ENCODE measurements around the gene MYCBP2. TPM values are rescaled to one million over a fixed set of nuclear protein-coding genes. Genes with fewer than 3 reads are reported as not detected.
"Not testable (repeated sequence)": the region's sequence is repeated elsewhere in the genome, so short reads cannot be mapped to it uniquely, and the experiment has no call there.

The MYCBP2 gene
- total RNA-seq, 1 experiment from 2014 or later = 55.6 TPM

- H4K20me1 ChIP-seq (ENCODE audit: insufficient read depth) = no peaks in the 10 kb centered on the region; the same call in 1 of the 2 replicates
- intact Hi-C loops (cut with micrococcal nuclease; ENCODE audit: unreplicated experiment) = no loop called here
- no peak for DNase-seq
- H3K36me3 ChIP-seq (ENCODE audit: low read depth) = 0 out of 2 replicates have a peak, but pooled peaks cover 5% of the 10 kb centered on the region
- no peaks in the 10 kb centered on the region for H3K27me3 ChIP-seq (ENCODE audit: insufficient read depth, low read depth)
- TF ChIP-seq, protein P1, sequence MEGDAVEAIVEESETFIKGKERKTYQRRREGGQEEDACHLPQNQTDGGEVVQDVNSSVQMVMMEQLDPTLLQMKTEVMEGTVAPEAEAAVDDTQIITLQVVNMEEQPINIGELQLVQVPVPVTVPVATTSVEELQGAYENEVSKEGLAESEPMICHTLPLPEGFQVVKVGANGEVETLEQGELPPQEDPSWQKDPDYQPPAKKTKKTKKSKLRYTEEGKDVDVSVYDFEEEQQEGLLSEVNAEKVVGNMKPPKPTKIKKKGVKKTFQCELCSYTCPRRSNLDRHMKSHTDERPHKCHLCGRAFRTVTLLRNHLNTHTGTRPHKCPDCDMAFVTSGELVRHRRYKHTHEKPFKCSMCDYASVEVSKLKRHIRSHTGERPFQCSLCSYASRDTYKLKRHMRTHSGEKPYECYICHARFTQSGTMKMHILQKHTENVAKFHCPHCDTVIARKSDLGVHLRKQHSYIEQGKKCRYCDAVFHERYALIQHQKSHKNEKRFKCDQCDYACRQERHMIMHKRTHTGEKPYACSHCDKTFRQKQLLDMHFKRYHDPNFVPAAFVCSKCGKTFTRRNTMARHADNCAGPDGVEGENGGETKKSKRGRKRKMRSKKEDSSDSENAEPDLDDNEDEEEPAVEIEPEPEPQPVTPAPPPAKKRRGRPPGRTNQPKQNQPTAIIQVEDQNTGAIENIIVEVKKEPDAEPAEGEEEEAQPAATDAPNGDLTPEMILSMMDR (conservative IDR thresholded peaks at IDR 0.05) = no peak
- no peak for TF ChIP-seq EZH2 (IDR thresholded peaks at IDR 0.05; ENCODE audit: low read depth)
- H3K4me2 ChIP-seq = no peak overlapping the region
- ChIA-PET POLR2A (ENCODE audit: unreplicated experiment) (no interaction called here), CTCF (no interaction called here)
- no peaks in the 10 kb centered on the region for H3K4me1 ChIP-seq (replicated peaks; ENCODE audit: insufficient read depth)
- H3K9me2 ChIP-seq (ENCODE audit: insufficient read depth) = no peaks in the 10 kb centered on the region
- no peak overlapping the region for H3K4me3 ChIP-seq
- H3K9me3 ChIP-seq (ENCODE audit: insufficient read depth, low read depth) = no peaks in the 10 kb centered on the region
- H3K27ac ChIP-seq = no peak overlapping the region
- H3K79me2 ChIP-seq (ENCODE audit: low read depth) = no peaks in the 10 kb centered on the region
- H3F3A ChIP-seq (ENCODE audit: insufficient read depth, low read depth) = no peaks in the 10 kb centered on the region; the same call in 1 of the 2 replicates
- no peak overlapping the region for H2AFZ ChIP-seq
- BruUV-seq (replicated peaks) = no TSS peak
Observed at GRCh38 chr13:77250975-77251374, 75.9 kb downstream of the MYCBP2 start.

DNA sequence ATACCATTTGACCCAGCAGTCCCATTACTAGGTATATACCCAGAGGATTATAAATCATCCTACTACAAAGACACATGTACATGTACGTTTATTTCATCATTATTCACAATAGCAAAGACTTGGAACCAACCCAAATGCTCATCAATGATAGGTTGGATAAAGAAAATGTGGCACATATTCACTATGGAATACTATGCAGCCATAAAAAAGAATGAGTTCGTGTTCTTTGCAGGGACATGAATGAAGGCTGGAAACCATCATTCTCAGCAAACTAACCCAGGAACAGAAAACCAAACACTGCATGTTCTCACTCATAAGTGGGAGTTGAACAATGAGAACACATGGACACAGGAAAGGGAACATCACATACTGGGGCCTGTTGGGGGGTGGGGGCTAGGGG is 81.7 kb downstream of the MYCBP2 start:
- H2AFZ ChIP-seq; DNase-seq; POLR2A ChIA-PET (ENCODE audit: unreplicated experiment); H3K4me2 ChIP-seq; BruUV-seq (replicated peaks); H3K4me1 ChIP-seq (replicated peaks; ENCODE audit: insufficient read depth); H3K27me3 ChIP-seq (ENCODE audit: insufficient read depth, low read depth); CTCF ChIA-PET; H3K27ac ChIP-seq; H3K79me2 ChIP-seq (ENCODE audit: low read depth); H3K4me3 ChIP-seq; H3K36me3 ChIP-seq (ENCODE audit: low read depth); H3K9me3 ChIP-seq (ENCODE audit: insufficient read depth, low read depth); H3F3A ChIP-seq (ENCODE audit: insufficient read depth, low read depth); H3K9me2 ChIP-seq (ENCODE audit: insufficient read depth); H4K20me1 ChIP-seq (ENCODE audit: insufficient read depth): not testable (repeated sequence)
- intact Hi-C loops (cut with micrococcal nuclease; ENCODE audit: unreplicated experiment) = loop anchor here (10.0 kb wide), 1 partner anchor 230 kb away; no protein-coding TSS in a partner anchor

- peaks cover 2% of the 10 kb centered on the region; the same call in 1 of the 2 replicates for H4K20me1 ChIP-seq (ENCODE audit: insufficient read depth)
- no peaks in the 10 kb centered on the region for H3K4me1 ChIP-seq (replicated peaks; ENCODE audit: insufficient read depth)
- 0 out of 2 replicates have a peak, but pooled peaks cover 6% of the 10 kb centered on the region for H3K36me3 ChIP-seq (ENCODE audit: low read depth)
- DNase-seq = no peak
- intact Hi-C loops (cut with micrococcal nuclease; ENCODE audit: unreplicated experiment) = no loop called here
- no peaks in the 10 kb centered on the region for H3K9me2 ChIP-seq (ENCODE audit: insufficient read depth)
- no peak overlapping the region for H3K27ac ChIP-seq
- 0 out of 2 replicates have a peak, but pooled peaks cover 7% of the 10 kb centered on the region for H3F3A ChIP-seq (ENCODE audit: insufficient read depth, low read depth)
- no peaks in the 10 kb centered on the region for H3K9me3 ChIP-seq (ENCODE audit: insufficient read depth, low read depth)
- TF ChIP-seq, protein P1 (conservative IDR thresholded peaks at IDR 0.05) = no peak
- TF ChIP-seq EZH2 (IDR thresholded peaks at IDR 0.05; ENCODE audit: low read depth) = no peak
- H3K4me2 ChIP-seq = no peak overlapping the region
- no peak overlapping the region for H2AFZ ChIP-seq
- no peaks in the 10 kb centered on the region for H3K27me3 ChIP-seq (ENCODE audit: insufficient read depth, low read depth)
- CTCF ChIA-PET = no interaction called here
- no peak overlapping the region for H3K4me3 ChIP-seq
- no peaks in the 10 kb centered on the region for H3K79me2 ChIP-seq (ENCODE audit: low read depth)
- POLR2A ChIA-PET (ENCODE audit: unreplicated experiment) = no interaction called here
- no TSS peak for BruUV-seq (replicated peaks)
Observed at GRCh38 chr13:77239312-77239711, 87.6 kb downstream of the MYCBP2 start.

GRCh38 chr13:77235456-77236022 is 91.4 kb downstream of the MYCBP2 start:
- no peak overlapping the region for H3K4me2 ChIP-seq
- H3K79me2 ChIP-seq (ENCODE audit: low read depth) = no peaks in the 10 kb centered on the region
- no peak overlapping the region for H3K27ac ChIP-seq
- ChIA-PET POLR2A (ENCODE audit: unreplicated experiment) (no interaction called here), CTCF (no interaction called here)
- BruUV-seq (replicated peaks) = no TSS peak
- TF ChIP-seq EZH2 (IDR thresholded peaks at IDR 0.05; ENCODE audit: low read depth) = no peak
- TF ChIP-seq, protein P1 (conservative IDR thresholded peaks at IDR 0.05) = no peak
- H3K4me3 ChIP-seq = no peak overlapping the region
- intact Hi-C loops (cut with micrococcal nuclease; ENCODE audit: unreplicated experiment) = no loop called here
- no peaks in the 10 kb centered on the region for H3K27me3 ChIP-seq (ENCODE audit: insufficient read depth, low read depth)
- H3F3A ChIP-seq (ENCODE audit: insufficient read depth, low read depth) = no peaks in the 10 kb centered on the region
- no peak overlapping the region for H2AFZ ChIP-seq
- no peaks in the 10 kb centered on the region for H3K9me2 ChIP-seq (ENCODE audit: insufficient read depth)
- H4K20me1 ChIP-seq (ENCODE audit: insufficient read depth) = peaks cover 2% of the 10 kb centered on the region; the same call in 1 of the 2 replicates
- no peaks in the 10 kb centered on the region for H3K4me1 ChIP-seq (replicated peaks; ENCODE audit: insufficient read depth)
- H3K36me3 ChIP-seq (ENCODE audit: low read depth) = 0 out of 2 replicates have a peak, but pooled peaks cover under 1% of the 10 kb centered on the region
- H3K9me3 ChIP-seq (ENCODE audit: insufficient read depth, low read depth) = no peaks in the 10 kb centered on the region
- no peak for DNase-seq
